ENCODE results near the gene OSTN. TPM values are rescaled to one million over a fixed set of nuclear protein-coding genes. Genes with fewer than 3 reads are reported as not detected.

OSTN gene
- total RNA-seq, 1 donor from 2014 or later: not detected

- no peak for DNase-seq (ENCODE audit: low read depth in 2 of 2)
Measured at GRCh38 chr3:191307341-191307740, 108.3 kb downstream of the OSTN start.

- DNase-seq (ENCODE audit: low read depth in 2 of 2): no peak
Measured at GRCh38 chr3:191313296-191313695, 114.3 kb downstream of the OSTN start.

GRCh38 chr3:191314109-191314728 is 115.2 kb downstream of the OSTN start:
- no peak for DNase-seq (ENCODE audit: low read depth in 2 of 2)

Other genes starting within 250 kb of the OSTN start
- gene CCDC50, start 130.2 kb downstream of the OSTN start, total RNA-seq: 89.8 and 97.0 TPM in 2 replicates
- gene UTS2B, start 131.3 kb downstream of the OSTN start, total RNA-seq: not detected in 2 replicates